OCI-LY7 (cell line): ENCODE results near the gene KIF3C. TPM values are rescaled to one million over a fixed set of nuclear protein-coding genes. Genes with fewer than 3 reads are reported as not detected.

Experiments used
- BruUV-seq: library from RNA; stranded (reverse); fragments of 400-500 nt; replicated peaks from 2 replicates; lab custom pipeline; 2021; lab: Mats Ljungman, UMichigan
- CTCF ChIA-PET: fragments of 300-600 bp; sonication (Branson Sonifier 250); formaldehyde crosslinking; loops from one replicate; lab custom pipeline; 2022; ENCODE audit warnings: antibody characterized with exemption; ENCODE audit not compliant: unreplicated experiment; lab: Charles Lee
- POLR2A ChIA-PET: fragments of 300-600 bp; sonication (Branson Sonifier 250); formaldehyde crosslinking; loops from one replicate; lab custom pipeline; 2022; ENCODE audit warnings: antibody characterized with exemption; lab: Charles Lee
- DNase-seq: peaks from one replicate; pipeline ENCODE4 v3.0.0-alpha.2; 2015; ENCODE audit warnings: low spot score
- H2AFZ ChIP-seq: fragments of 200-600 bp; sonication (generic), shearing (Covaris generic); 2 replicates; pipeline ENCODE4 v1.6.1; 2014; ENCODE audit warnings: mild to moderate bottlenecking, antibody characterized with exemption, low read length, moderate library complexity
- H3K27ac ChIP-seq: fragments of 200-600 bp; sonication (generic); 2 replicates; pipeline ENCODE4 v1.5.1; 2014; ENCODE audit warnings: mixed run types, low read depth, mild to moderate bottlenecking, moderate library complexity, low read length, inconsistent platforms; ENCODE audit not compliant: poor library complexity, severe bottlenecking
- H3K36me3 ChIP-seq: fragments of 200-600 bp; sonication (generic); 2 replicates; pipeline ENCODE4 v1.6.1; 2014; ENCODE audit warnings: mild to moderate bottlenecking, antibody characterized with exemption, low read length, moderate library complexity, mixed read lengths; ENCODE audit not compliant: insufficient read depth
- H3K4me1 ChIP-seq: fragments of 200-600 bp; sonication (generic); 2 replicates; pipeline ENCODE4 v1.5.1; 2014; ENCODE audit warnings: mild to moderate bottlenecking, low read length; ENCODE audit not compliant: insufficient read depth, poor library complexity, severe bottlenecking
- H3K4me2 ChIP-seq: fragments of 200-600 bp; sonication (generic); 2 replicates; pipeline ENCODE4 v1.6.1; 2014; ENCODE audit warnings: mild to moderate bottlenecking, low read length
- H3K4me3 ChIP-seq: fragments of 200-600 bp; sonication (generic); 2 replicates; pipeline ENCODE4 v1.5.1; 2014; ENCODE audit warnings: mild to moderate bottlenecking, low read depth, low read length; ENCODE audit not compliant: poor library complexity, severe bottlenecking
- H3K79me2 ChIP-seq: fragments of 200-600 bp; sonication (generic); 2 replicates; pipeline ENCODE4 v1.6.1; 2016; ENCODE audit warnings: low read depth, mild to moderate bottlenecking, low read length, moderate library complexity, mixed read lengths; ENCODE audit not compliant: insufficient read depth
- H3K9me2 ChIP-seq: fragments of 200-600 bp; sonication (generic); 2 replicates; pipeline ENCODE4 v1.6.1; 2016; ENCODE audit warnings: mild to moderate bottlenecking, low read length, mixed read lengths; ENCODE audit not compliant: insufficient read depth
- H3K9me3 ChIP-seq: fragments of 200-600 bp; sonication (generic); 2 replicates; pipeline ENCODE4 v1.6.1; 2014; ENCODE audit warnings: mild to moderate bottlenecking, mixed run types, low read length, mixed read lengths
- H4K20me1 ChIP-seq: fragments of 200-600 bp; sonication (generic); 2 replicates; pipeline ENCODE4 v1.6.1; 2014; ENCODE audit warnings: mild to moderate bottlenecking, antibody characterized with exemption, low read length, moderate library complexity, mixed read lengths; ENCODE audit not compliant: insufficient read depth
- EZH2phosphoT487 ChIP-seq: fragments of 200-600 bp; sonication (generic); IDR thresholded peaks from 2 replicates; pipeline ENCODE4 v1.6.1; 2018; ENCODE audit warnings: low read depth, borderline replicate concordance, mild to moderate bottlenecking, mixed run types, antibody characterized with exemption, low read length, moderate library complexity, mixed read lengths
- intact Hi-C: fragments of 100-400 bp; cut with micrococcal nuclease; formaldehyde crosslinking; loops from one replicate; pipeline ENCODE4 v1.10.0; 2022; ENCODE audit not compliant: unreplicated experiment
- total RNA-seq, 2 experiments: library from RNA; depleted of rRNA in 1 of 2; stranded (reverse); fragments of >200 nt in 1 of 2; shearing (Covaris generic) in 1 of 2; gene quantifications; 2 replicates each; pipeline ENCODE4 v1.2.3, GENCODE V29; 2014 to 2022
- TF ChIP-seq, protein P1 (sequence below): fragments of 200-600 bp; sonication (generic); conservative IDR thresholded peaks from 2 replicates; pipeline ENCODE4 v1.5.1; 2014; ENCODE audit warnings: mild to moderate bottlenecking, antibody characterized with exemption, low read length, moderate library complexity, mixed read lengths

The KIF3C gene
- total RNA-seq, 2 experiments from 2014 or later: 3.8 to 11.4 TPM

DNA sequence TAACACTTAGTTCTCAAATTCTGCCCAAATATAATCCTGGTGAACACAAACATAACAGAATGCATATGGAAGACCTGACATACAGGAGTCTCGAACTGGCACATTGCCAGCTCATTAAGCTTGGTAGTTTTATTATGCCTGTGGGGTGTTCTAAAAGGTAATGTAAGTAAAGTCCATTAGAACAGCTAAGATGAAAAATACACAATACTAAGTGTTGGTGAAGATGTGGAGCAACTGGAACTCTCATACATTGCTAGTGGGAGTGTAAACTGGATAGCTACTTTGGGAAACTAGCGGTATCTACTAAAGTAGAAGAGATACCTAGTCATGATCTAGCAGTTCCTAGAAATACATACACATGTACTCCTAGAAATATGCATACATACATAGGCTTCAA is 27.3 kb upstream of the KIF3C start:
- ChIA-PET CTCF (no interaction called here), POLR2A (no interaction called here)
- no peaks in the 10 kb centered on the region for H3K4me1 ChIP-seq
- TF ChIP-seq, protein P1, sequence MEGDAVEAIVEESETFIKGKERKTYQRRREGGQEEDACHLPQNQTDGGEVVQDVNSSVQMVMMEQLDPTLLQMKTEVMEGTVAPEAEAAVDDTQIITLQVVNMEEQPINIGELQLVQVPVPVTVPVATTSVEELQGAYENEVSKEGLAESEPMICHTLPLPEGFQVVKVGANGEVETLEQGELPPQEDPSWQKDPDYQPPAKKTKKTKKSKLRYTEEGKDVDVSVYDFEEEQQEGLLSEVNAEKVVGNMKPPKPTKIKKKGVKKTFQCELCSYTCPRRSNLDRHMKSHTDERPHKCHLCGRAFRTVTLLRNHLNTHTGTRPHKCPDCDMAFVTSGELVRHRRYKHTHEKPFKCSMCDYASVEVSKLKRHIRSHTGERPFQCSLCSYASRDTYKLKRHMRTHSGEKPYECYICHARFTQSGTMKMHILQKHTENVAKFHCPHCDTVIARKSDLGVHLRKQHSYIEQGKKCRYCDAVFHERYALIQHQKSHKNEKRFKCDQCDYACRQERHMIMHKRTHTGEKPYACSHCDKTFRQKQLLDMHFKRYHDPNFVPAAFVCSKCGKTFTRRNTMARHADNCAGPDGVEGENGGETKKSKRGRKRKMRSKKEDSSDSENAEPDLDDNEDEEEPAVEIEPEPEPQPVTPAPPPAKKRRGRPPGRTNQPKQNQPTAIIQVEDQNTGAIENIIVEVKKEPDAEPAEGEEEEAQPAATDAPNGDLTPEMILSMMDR: no peak
- no peak for TF ChIP-seq EZH2phosphoT487
- no peaks in the 10 kb centered on the region for H3K36me3 ChIP-seq
- no peaks in the 10 kb centered on the region for H3K9me3 ChIP-seq
- DNase-seq: no peak
- no peak overlapping the region for H3K27ac ChIP-seq
- H3K4me2 ChIP-seq: no peak overlapping the region
- H3K79me2 ChIP-seq: no peaks in the 10 kb centered on the region
- BruUV-seq: no TSS peak
- H3K9me2 ChIP-seq: no peaks in the 10 kb centered on the region
- no peaks in the 10 kb centered on the region for H4K20me1 ChIP-seq
- intact Hi-C loops: no loop called here
- H3K4me3 ChIP-seq: no peak overlapping the region
- no peak overlapping the region for H2AFZ ChIP-seq

DNA sequence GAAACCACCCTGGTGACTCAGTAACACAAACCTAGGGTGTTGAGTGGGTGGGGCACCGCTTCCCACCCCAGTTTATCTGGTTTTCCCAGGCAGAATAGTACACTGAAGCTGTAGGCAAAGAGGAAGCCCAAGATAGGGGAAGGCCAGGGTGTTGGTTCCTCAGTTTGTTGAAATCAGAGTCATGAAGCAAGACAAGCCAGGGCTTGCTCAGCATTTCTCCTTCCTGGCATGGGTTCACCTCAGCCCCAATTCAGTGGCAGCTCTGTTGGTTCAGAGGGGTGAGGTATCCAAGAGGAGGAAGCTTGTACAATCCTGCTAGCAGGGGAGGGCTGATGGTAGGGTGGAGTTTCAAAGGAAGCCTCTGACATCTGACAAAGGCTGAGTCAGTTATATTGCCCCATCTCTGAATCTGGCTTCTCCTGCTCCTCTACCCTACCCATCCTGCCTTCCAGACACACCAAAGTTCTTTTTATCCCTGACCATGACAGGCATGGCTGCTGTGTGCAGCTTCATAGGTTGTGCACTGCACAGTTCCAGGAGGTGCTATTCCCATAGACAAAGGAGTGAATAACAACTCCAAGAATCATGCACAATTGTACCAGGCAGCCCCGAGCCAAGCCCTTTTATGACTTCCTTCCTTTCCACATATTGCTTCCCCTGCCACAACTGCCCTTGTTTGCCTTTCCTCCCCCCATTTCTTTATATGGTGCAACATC is 26.7 kb upstream of the KIF3C start:
- BruUV-seq: no TSS peak
- intact Hi-C loops: no loop called here
- H3K79me2 ChIP-seq: no peaks in the 10 kb centered on the region
- ChIA-PET POLR2A (no interaction called here), CTCF (no interaction called here)
- no peaks in the 10 kb centered on the region for H3K4me1 ChIP-seq
- H3K4me2 ChIP-seq: no peak overlapping the region
- H3K9me2 ChIP-seq: no peaks in the 10 kb centered on the region
- H3K4me3 ChIP-seq: no peak overlapping the region
- H3K27ac ChIP-seq: no peak overlapping the region
- H4K20me1 ChIP-seq: no peaks in the 10 kb centered on the region
- H3K36me3 ChIP-seq: no peaks in the 10 kb centered on the region
- DNase-seq: no peak
- no peaks in the 10 kb centered on the region for H3K9me3 ChIP-seq
- TF ChIP-seq EZH2phosphoT487: no peak
- TF ChIP-seq, protein P1: no peak
- H2AFZ ChIP-seq: no peak overlapping the region

DNA sequence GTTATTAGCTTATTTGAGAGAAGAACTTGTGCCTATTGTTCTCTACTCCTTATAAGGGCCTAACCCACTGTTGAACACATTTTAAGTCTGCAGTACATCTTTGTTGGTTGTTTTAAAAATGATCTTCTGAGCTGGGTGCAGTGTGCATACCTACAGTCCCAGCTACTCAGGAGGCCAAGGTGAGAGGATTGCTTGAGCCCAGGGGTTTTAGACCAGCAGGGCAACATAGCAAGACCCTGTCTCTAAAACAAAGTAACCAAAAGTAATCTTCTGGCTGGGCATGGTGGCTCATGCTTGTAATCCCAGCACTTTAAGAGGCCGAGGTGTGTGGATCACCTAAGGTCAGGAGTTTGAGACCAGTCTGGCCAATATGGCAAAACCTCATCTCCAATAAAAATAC is 25.8 kb upstream of the KIF3C start:
- Histone ChIP-seq H3K79me2 (no peaks in the 10 kb centered on the region), H4K20me1 (no peaks in the 10 kb centered on the region)
- CTCF ChIA-PET: no interaction called here

More for the DNA sequence above, 25.8 kb upstream of the KIF3C start:
- Histone ChIP-seq H3K27ac (no peak overlapping the region), H3K9me3 (no peaks in the 10 kb centered on the region), H3K4me3 (no peak overlapping the region), H3K4me2 (no peak overlapping the region), H2AFZ (no peak overlapping the region), H3K9me2 (no peaks in the 10 kb centered on the region), H3K4me1 (no peaks in the 10 kb centered on the region), H3K36me3 (no peaks in the 10 kb centered on the region)
- TF ChIP-seq, protein P1: no peak
- TF ChIP-seq EZH2phosphoT487: no peak
- intact Hi-C loops: no loop called here
- no TSS peak for BruUV-seq
- POLR2A ChIA-PET: interaction anchor here (0.6 to 0.7 kb wide), 4 partner anchors 27 to 176 kb away, joined by 3 to 4 read pairs (median 4); no protein-coding TSS in a partner anchor
- no peak for DNase-seq
